Lower leg skin (tissue), 3 donors: ENCODE data around the gene SH2D2A.

ENCODE experiments used
- CTCF ChIP-seq, 3 donors: fragments of 450-650 bp; IDR thresholded peaks; one replicate each; pipeline ENCODE4 v1.5.1; 2016; ENCODE audit warnings: antibody characterized with exemption in 3 of 3, mild to moderate bottlenecking in 3 of 3, moderate library complexity in 2 of 3
- POLR2A ChIP-seq, 2 donors: fragments of 450-650 bp; IDR thresholded peaks; one replicate each; pipeline ENCODE4 v1.6.1; 2016 to 2017; ENCODE audit warnings: antibody characterized with exemption in 2 of 2, mild to moderate bottlenecking in 1 of 2, moderate library complexity in 1 of 2

- TF ChIP-seq CTCF (IDR thresholded peaks at IDR 0.05) (no peak), POLR2A (IDR thresholded peaks at IDR 0.05) (no peak)
These were observed 32.0 kb upstream of the SH2D2A start for GRCh38 chr1:156848461-156849150.
